HK-2 (cell line): ENCODE data around the gene TBCD.

ENCODE experiments used
- DNase-seq: peaks from one replicate; pipeline ENCODE4 v3.0.0-alpha.2; 2018; ENCODE audit not compliant: unreplicated experiment

The TBCD gene

DNA sequence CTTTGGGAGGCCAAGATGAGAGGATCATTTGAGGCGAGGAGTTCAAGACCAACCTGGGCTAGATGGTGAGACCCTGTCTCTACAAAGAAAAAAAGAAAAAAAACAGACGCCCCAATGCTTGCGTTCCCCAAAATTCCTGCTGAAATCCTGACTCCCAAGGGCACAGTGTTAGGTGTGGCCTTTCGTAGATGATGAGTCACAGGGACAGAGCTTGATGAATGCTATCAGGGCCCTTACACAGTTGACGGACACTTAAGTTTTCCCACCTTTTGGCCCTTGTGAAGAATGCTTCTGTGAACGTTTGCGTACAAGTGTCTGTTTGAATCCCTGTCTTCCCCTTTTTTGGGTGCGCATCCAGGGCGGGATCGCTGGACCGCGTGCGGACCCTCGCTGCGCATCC, 104.5 kb downstream of the TBCD start:
- no peak for DNase-seq

DNA sequence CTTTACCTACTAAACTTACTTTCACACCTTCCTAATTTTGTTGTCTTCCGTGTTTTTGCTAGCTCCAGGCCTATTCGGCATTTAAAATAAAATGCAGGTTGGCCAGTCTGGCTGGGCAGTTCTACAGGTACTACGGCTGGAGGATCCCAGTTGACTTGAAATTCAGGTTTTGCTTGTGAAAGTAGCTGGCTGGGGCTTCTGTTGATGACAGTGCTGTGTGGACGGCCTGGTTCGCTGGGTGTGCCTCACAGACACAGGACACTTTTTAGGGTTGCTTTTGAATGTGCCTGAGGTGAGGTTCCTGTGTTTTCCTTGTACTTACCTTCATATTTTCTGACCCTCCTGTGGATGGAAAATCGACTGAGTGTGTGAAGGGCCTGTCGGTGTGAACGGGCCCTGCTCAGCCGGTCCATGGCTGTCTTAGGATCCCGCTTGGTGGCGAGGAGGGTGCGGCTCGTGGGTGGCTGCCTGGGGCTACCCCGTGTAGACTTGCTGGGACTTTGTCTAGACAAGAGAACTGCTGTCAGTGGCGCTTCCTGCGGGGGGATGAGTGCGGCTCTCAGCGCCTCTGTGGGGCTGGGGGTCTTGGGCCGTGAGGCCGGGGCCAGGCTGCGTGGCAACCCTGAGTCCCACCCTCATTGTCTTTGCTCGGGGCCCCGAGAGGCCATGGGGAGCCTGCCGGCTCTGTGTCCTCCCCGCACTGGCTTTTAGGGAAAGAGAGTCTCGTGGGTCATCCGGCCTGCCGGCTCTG, 106.7 kb downstream of the TBCD start:
- DNase-seq, result no peak

DNA sequence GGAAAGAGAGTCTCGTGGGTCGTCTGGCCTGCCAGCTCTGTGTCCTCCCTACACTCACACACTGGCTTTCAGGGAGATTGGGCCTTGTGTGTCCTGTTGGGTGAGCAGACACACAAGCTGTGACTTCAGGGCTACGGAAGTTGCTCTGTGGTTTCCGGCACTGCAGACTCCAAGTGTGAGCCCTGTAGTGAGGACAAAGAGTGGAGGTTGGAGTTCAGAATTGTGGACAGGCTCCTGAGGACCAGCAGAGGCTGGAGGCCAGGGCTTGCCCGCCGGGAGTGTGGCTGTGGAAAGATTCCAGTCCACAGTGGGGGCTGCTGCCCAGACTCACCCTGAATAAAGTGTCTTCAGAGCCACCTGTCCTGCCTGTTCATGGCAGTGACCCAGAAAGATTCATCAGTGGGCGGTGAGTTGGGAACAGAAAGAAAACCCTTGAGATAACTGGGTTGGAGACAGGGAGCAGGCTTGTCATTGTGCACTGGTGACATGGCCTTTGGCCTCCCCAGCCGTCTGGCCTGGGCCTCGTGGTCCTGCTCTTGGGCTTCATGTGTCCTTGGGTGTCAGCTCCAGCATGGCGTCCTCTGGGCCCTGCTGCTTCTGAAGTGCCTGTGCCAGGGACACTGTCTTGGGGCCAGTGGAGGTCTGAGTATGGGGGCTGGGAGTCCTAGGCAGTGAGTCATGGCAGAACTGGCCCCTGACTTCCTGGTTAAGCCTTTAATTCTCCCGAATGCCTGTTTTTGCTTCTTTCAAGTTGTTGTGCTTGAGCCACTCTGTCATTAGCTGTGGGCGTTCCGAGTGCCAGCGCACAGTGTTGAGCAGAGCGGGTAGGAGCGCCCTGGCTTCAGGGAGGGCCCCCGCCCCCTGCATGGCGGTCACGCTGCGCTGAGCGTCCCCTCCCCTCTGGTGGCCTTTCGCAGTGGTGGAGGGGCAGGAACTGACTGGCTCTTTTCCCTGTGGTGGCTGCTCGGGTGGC, 107.9 kb downstream of the TBCD start:
- DNase-seq, result peak; percentile 84

DNA sequence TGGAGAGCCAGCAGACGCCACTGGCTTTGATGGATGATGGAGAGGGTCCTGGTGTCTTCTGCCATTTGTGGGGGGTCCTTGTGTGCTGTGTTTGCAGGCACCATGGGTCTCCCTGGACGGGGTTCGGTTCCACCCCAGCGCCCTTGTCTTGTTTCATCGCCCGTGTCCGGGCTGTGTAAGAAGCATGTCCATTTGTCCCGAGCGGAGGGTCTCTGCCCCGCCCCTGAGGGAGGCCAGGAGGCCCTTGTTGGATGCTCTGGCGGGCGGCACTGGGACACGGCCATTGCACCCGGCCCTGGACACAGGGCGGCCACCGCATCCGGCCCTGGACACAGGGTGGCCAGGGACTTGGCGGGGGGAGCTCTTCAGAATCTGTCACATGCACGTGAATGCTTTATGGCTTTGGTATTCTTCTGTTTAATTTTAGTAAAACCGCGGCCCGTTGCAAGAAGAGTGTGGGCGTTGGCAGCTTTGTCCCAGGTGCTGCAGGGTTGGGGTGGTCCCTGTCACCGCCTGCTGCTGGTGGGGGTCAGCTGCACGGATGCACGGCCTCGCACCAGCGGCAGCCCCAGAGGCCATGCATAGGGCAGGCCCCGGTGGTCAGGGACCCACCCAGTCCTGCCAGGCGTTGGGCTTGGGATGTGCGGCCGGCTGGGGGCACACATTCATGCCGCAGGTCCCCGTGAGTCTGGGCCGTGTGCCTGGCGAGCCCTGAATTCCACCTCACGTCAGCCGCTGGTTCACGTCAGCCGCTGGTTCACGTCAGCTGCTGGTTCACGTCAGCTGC, 108.9 kb downstream of the TBCD start:
- no peak for DNase-seq

GRCh38 chr17:82861393-82861775, 109.5 kb downstream of the TBCD start:
- no peak for DNase-seq

DNA sequence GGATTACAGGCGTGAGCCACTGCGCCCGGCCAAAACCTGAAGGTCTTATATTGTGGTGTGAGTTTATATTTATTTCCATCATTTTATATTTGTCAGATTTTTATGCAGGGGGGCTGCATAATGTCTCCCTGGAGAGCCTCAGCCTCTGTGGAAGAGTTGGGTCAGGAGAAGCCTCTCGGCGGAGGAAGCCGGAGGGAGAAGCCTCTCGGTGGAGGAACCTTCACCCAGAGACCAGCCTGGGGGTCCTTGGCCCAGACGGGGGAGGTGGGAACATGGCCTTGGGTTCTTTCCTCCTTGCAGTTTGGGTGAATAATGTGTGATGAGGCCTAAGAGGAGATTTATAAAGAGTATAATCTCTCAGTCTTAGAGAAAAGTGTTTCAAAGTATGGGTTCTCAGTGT, 110.3 kb downstream of the TBCD start:
- no peak for DNase-seq

DNA sequence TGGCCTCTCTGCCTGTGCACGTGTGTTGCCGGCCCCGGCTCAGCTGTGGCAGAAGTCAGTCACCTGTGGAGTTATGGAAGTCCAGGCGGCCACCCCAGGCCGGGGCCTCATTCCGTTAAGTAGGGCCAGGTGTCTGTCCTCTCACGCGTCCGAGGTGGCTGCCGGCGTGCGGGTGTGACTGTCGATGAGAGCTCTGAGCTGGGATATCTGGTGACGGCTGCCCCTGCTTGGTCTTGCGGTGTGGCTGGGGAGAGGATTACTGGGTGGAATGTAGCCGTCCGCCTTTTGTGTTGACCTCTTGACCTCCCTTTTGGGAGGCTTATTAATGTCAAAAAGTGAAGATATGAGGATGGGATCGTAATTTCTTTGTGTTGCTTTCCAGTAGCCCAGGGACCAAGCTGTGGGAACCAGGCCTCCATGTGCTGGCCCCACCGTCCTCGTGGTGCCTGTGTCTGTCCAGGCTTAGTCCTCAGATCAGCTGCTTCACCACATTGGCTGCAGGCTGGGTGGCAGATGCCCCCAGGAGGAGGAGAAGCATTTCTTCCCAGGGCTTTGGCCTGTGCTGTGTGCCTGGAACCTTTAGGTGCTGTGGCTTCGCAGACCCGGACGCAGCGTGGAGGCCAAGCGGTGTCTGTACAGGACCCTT, 111.0 kb downstream of the TBCD start:
- no peak for DNase-seq

GRCh38 chr17:82863383-82863940, 111.6 kb downstream of the TBCD start:
- DNase-seq, result no peak

GRCh38 chr17:82863941-82864712, 112.3 kb downstream of the TBCD start:
- peak; percentile 50 for DNase-seq

- no peak for DNase-seq
Measured at GRCh38 chr17:82864713-82865248, 112.9 kb downstream of the TBCD start.

- no peak for DNase-seq
Measured at GRCh38 chr17:82865274-82865673, 113.4 kb downstream of the TBCD start.

DNA sequence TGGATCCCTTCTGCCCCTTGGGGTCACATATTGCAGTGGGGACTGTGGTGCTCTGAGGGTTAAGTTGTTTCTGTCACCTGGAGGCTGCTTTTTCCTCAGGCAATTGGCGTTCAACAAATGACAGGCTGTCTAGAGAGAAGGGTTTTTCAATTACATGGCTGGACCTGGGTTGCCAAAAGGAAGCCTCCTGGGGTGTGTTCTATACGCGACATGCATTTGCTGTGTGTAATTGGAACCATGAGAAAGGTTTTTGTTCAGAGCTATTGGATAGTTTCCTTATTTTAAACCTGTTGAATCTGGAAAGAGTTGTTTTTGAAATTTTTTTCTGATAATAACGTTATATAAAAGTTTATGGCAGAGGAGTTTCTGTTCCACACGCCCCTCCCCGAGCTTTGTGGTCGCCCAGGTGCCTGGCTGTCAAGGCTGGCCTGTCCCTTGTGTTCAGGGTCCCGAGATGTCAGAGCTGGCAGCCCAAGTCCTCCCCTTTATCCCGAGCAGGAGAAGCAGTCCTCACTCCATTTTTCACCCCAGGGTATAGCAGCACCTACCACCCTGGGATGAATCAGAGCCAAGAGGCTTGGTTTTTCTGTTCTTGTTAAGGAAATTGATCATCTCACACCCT, 114.0 kb downstream of the TBCD start:
- no peak for DNase-seq

GRCh38 chr17:82866590-82867191, 114.8 kb downstream of the TBCD start:
- DNase-seq, result peak; percentile 20

DNA sequence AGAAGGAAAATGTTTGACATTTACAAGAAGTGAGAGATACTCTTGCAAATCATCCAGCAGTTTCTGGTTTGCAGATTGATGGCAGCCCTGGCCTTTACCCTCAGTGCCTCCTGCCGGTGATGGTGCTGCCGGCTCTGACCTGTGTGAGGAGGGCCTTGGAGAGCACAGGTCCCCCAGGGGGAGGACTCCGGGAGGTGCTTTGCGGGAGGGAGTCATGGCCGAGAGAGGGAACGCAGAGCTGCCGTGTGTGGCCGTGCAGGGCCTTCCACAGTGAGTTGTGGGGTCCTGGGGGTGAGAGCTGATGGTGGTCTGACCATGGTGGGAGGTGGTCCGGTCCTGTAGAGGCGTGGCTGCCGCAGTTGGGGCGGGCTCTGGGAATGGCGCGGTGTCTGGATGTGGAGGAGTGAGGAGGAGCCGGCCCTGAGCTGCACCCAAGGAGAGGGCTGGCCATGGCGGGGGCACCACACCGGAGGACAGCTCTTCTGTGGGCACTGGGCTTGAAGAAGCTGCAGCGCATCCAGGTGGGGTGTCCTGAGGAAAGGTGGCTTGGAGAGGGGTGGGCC, 116.0 kb downstream of the TBCD start:
- no peak for DNase-seq

- no peak for DNase-seq
Measured at GRCh38 chr17:82868715-82869131, 116.9 kb downstream of the TBCD start.

GRCh38 chr17:82869536-82869935, 117.7 kb downstream of the TBCD start:
- DNase-seq, result no peak

- no peak for DNase-seq
Measured at GRCh38 chr17:82870091-82870491, 118.2 kb downstream of the TBCD start.

- no peak for DNase-seq
Measured at GRCh38 chr17:82870541-82870940, 118.7 kb downstream of the TBCD start.
